HCT116 (cell line): ENCODE data around the gene PDE6B. TPM values are rescaled to one million over a fixed set of nuclear protein-coding genes. Genes with fewer than 3 reads are reported as not detected.

Source experiments
- ATAC-seq: fragments of 200-7000 bp; cut with Tn5 transposase; 2 replicates; pipeline ENCODE4 v1.9.1; 2020; ENCODE audit warnings: mild to moderate bottlenecking, moderate library complexity
- BruUV-seq: library from RNA; stranded (reverse); fragments of 400-500 nt; replicated peaks from 2 replicates; lab custom pipeline; 2021; lab: Mats Ljungman, UMichigan
- CTCF ChIA-PET: fragments of 300-600 bp; sonication (Branson Sonifier 250); formaldehyde crosslinking; loops from one replicate; lab custom pipeline; 2021; ENCODE audit warnings: antibody characterized with exemption; lab: Charles Lee
- POLR2A ChIA-PET: fragments of 300-600, 350-600 bp; sonication (Branson Sonifier 250); formaldehyde crosslinking; loops from one replicate; lab custom pipeline; 2021; ENCODE audit warnings: antibody characterized with exemption; lab: Charles Lee
- RAD21 ChIA-PET, 2 experiments: fragments of 300-600 bp; sonication (Branson Sonifier 250); formaldehyde crosslinking; loops; one replicate each; lab custom pipeline; 2023; ENCODE audit warnings: low total read pairs in 2 of 2; ENCODE audit not compliant: uncharacterized antibody in 2 of 2, unreplicated experiment in 2 of 2, low non-redundant PET in 1 of 2; lab: Charles Lee
- DNase-seq: peaks from one replicate; pipeline ENCODE4 v3.0.0-alpha.2; 2010; ENCODE audit warnings: low read depth, low spot score
- H2AFZ ChIP-seq: fragments of 200-600 bp; shearing (Covaris generic), sonication (generic); 2 replicates; pipeline ENCODE4 v1.6.1; 2017; ENCODE audit warnings: low read depth, mixed run types, mixed read lengths, antibody characterized with exemption, low read length; ENCODE audit not compliant: poor library complexity, severe bottlenecking
- H3K27ac ChIP-seq: 2 replicates; pipeline ENCODE4 v1.5.1; 2012; ENCODE audit warnings: low read depth, low read length
- H3K27me3 ChIP-seq: fragments of 200-600 bp; sonication (generic); 2 replicates; pipeline ENCODE4 v1.6.1; 2016; ENCODE audit warnings: mixed run types, low read length, mixed read lengths; ENCODE audit not compliant: insufficient read depth
- H3K36me3 ChIP-seq, 2 experiments: fragments of 200-500 bp in 1 of 2; fragments of 200-600 bp in 1 of 2; sonication (Bioruptor generic) in 1 of 2; sonication (generic) in 1 of 2; 2 replicates each; pipeline versions ENCODE4 v1.5.1 to v1.6.1; 2014 to 2016; ENCODE audit warnings: low read length in 2 of 2, inconsistent platforms in 1 of 2, mixed read lengths in 1 of 2, mixed run types in 1 of 2; ENCODE audit not compliant: insufficient read depth in 2 of 2, control insufficient read depth in 1 of 2
- H3K4me1 ChIP-seq, 2 experiments: fragments of 200-600 bp in 1 of 2; sonication (generic) in 1 of 2; 2 replicates each; pipeline versions ENCODE4 v1.5.1 to v1.6.1; 2012 to 2017; ENCODE audit warnings: low read length in 2 of 2, inconsistent platforms in 1 of 2, mild to moderate bottlenecking in 1 of 2, mixed read lengths in 1 of 2, mixed run types in 1 of 2, moderate library complexity in 1 of 2; ENCODE audit not compliant: insufficient read depth in 2 of 2, control insufficient read depth in 1 of 2
- H3K4me2 ChIP-seq: fragments of 200-600 bp; sonication (generic); 2 replicates; pipeline ENCODE4 v1.6.1; 2017; ENCODE audit warnings: mixed run types, low read length, mixed read lengths
- H3K4me3 ChIP-seq, 2 experiments: fragments of 200-600 bp in 1 of 2; sonication (generic) in 1 of 2; replicated peaks in 1 of 2; 2 replicates each; pipeline ENCODE4 v1.5.1; 2011 to 2016; ENCODE audit warnings: low read length in 2 of 2, control low read depth in 1 of 2, low read depth in 1 of 2, mild to moderate bottlenecking in 1 of 2, mixed read lengths in 1 of 2, mixed run types in 1 of 2
- H3K79me2 ChIP-seq: fragments of 200-600 bp; sonication (generic); 2 replicates; pipeline ENCODE4 v1.6.1; 2017; ENCODE audit warnings: mild to moderate bottlenecking, mixed run types, low read length, moderate library complexity, mixed read lengths; ENCODE audit not compliant: insufficient read depth
- H3K9ac ChIP-seq: fragments of 200-600 bp; sonication (generic); 2 replicates; pipeline ENCODE4 v1.6.1; 2016; ENCODE audit warnings: low read length, mixed read lengths
- H3K9me2 ChIP-seq: fragments of 200-600 bp; sonication (generic), shearing (Covaris generic); 2 replicates; pipeline ENCODE4 v1.6.1; 2017; ENCODE audit warnings: mixed run types, mild to moderate bottlenecking, moderate library complexity; ENCODE audit not compliant: insufficient read depth
- H3K9me3 ChIP-seq, 2 experiments: fragments of 200-500 bp in 1 of 2; fragments of 200-600 bp in 1 of 2; sonication (Bioruptor generic) in 1 of 2; sonication (generic) in 1 of 2; 2 replicates each; pipeline ENCODE4 v1.6.1; 2014 to 2017; ENCODE audit warnings: low read length in 2 of 2, mixed read lengths in 2 of 2, inconsistent platforms in 1 of 2, low read depth in 1 of 2, mild to moderate bottlenecking in 1 of 2, mixed run types in 1 of 2, moderate library complexity in 1 of 2; ENCODE audit not compliant: control insufficient read depth in 1 of 2, insufficient read depth in 1 of 2
- H4K20me1 ChIP-seq: fragments of 200-600 bp; sonication (generic), shearing (Covaris generic); 2 replicates; pipeline ENCODE4 v1.6.1; 2017; ENCODE audit warnings: mixed run types, mild to moderate bottlenecking, moderate library complexity; ENCODE audit not compliant: insufficient read depth
- CBX3 ChIP-seq: IDR thresholded peaks from 2 replicates; pipeline ENCODE4 v1.6.1; 2012; ENCODE audit warnings: low read depth
- CTCF ChIP-seq, 3 experiments: fragments of 200-600 bp in 1 of 3; sonication (generic) in 1 of 3; IDR thresholded peaks in 2 of 3; conservative IDR thresholded peaks in 1 of 3; 2 replicates each; pipeline ENCODE4 v1.5.1; 2012 to 2017; ENCODE audit warnings: low read depth in 2 of 3, low read length in 2 of 3, antibody characterized with exemption in 1 of 3, borderline replicate concordance in 1 of 3, control low read depth in 1 of 3, mild to moderate bottlenecking in 1 of 3, mixed read lengths in 1 of 3, mixed run types in 1 of 3, moderate library complexity in 1 of 3; ENCODE audit not compliant: insufficient read depth in 1 of 3
- EZH2 ChIP-seq: fragments of 200-600 bp; sonication (generic); IDR thresholded peaks from 2 replicates; pipeline ENCODE4 v1.6.1; 2017; ENCODE audit warnings: antibody characterized with exemption, mixed run types
- EZH2phosphoT487 ChIP-seq: fragments of 200-600 bp; IDR thresholded peaks from 2 replicates; pipeline ENCODE4 v1.6.1; 2018; ENCODE audit warnings: antibody characterized with exemption, borderline replicate concordance
- JUND ChIP-seq: IDR thresholded peaks from 2 replicates; pipeline ENCODE4 v1.6.1; 2012
- MAX ChIP-seq: IDR thresholded peaks from 2 replicates; pipeline ENCODE4 v1.6.1; 2012
- POLR2A ChIP-seq: IDR thresholded peaks from 2 replicates; pipeline ENCODE4 v1.7.0; 2011; ENCODE audit warnings: borderline replicate concordance; ENCODE audit not compliant: insufficient read depth, insufficient read length; ENCODE audit errors: extremely low read depth
- POLR2AphosphoS5 ChIP-seq: IDR thresholded peaks from 2 replicates; pipeline ENCODE4 v1.6.1; 2011; ENCODE audit warnings: mild to moderate bottlenecking, low read depth, low read length, moderate library complexity
- RAD21 ChIP-seq: IDR thresholded peaks from 2 replicates; pipeline ENCODE4 v1.6.1; 2012; ENCODE audit warnings: low read depth, mild to moderate bottlenecking
- SIN3A ChIP-seq: IDR thresholded peaks from 2 replicates; pipeline ENCODE4 v1.6.1; 2012; ENCODE audit warnings: low read depth
- SP1 ChIP-seq: IDR thresholded peaks from 2 replicates; pipeline ENCODE4 v1.6.1; 2012; ENCODE audit warnings: low read depth
- SRF ChIP-seq: IDR thresholded peaks from 2 replicates; pipeline ENCODE4 v1.6.1; 2012; ENCODE audit warnings: low read depth
- YY1 ChIP-seq: IDR thresholded peaks from 2 replicates; pipeline ENCODE4 v1.6.1; 2011; ENCODE audit warnings: low read length, low read depth, moderate library complexity, mild to moderate bottlenecking; ENCODE audit not compliant: insufficient replicate concordance; ENCODE audit errors: extremely low read depth
- ZBTB33 ChIP-seq: IDR thresholded peaks from 2 replicates; pipeline ENCODE4 v1.6.1; 2011; ENCODE audit warnings: mild to moderate bottlenecking, low read length, moderate library complexity; ENCODE audit not compliant: insufficient replicate concordance; ENCODE audit errors: extremely low read depth
- ZNF274 ChIP-seq: fragments of 200-500 bp; sonication (Bioruptor generic); IDR thresholded peaks from 2 replicates; pipeline ENCODE4 v1.6.1; 2014; ENCODE audit warnings: mild to moderate bottlenecking, low read depth, low read length, inconsistent platforms
- intact Hi-C: fragments of 100-400 bp; cut with micrococcal nuclease; formaldehyde crosslinking; loops from 2 replicates; pipeline ENCODE4 v1.10.0; 2022
- total RNA-seq: library from RNA; stranded (reverse); gene quantifications from one replicate; pipeline ENCODE4 v1.2.1, GENCODE V29; 2021; ENCODE audit not compliant: unreplicated experiment
- TF ChIP-seq, protein P1 (sequence below): IDR thresholded peaks from 2 replicates; pipeline ENCODE4 v1.6.1; 2012; ENCODE audit warnings: low read depth

The PDE6B gene
- total RNA-seq, 1 experiment from 2014 or later = not detected

GRCh38 chr4:612749-613125 is 12.6 kb upstream of the PDE6B start:
- Histone ChIP-seq H3K27me3 (no peaks in the 10 kb centered on the region), H3K4me2 (no peak overlapping the region), H3K9ac (no peak overlapping the region), H3K36me3 (no peaks in the 10 kb centered on the region), H3K4me1 (peaks cover 9 to 14% of the 10 kb centered on the region in 2 experiments; a peak in 3 of 4 replicates), H3K4me3 (no peak overlapping the region), H4K20me1 (no peaks in the 10 kb centered on the region), H3K27ac (no peak overlapping the region), H2AFZ (no peak overlapping the region), H3K9me3 (no peaks in the 10 kb centered on the region), H3K9me2 (no peaks in the 10 kb centered on the region), H3K79me2 (no peaks in the 10 kb centered on the region)
- DNase-seq (no peak), ATAC-seq (no peak)
- intact Hi-C loops = no loop called here
- ChIA-PET RAD21 (no interaction called here), POLR2A (no interaction called here), CTCF (no interaction called here)
- BruUV-seq = no TSS peak
- TF ChIP-seq, protein P1, sequence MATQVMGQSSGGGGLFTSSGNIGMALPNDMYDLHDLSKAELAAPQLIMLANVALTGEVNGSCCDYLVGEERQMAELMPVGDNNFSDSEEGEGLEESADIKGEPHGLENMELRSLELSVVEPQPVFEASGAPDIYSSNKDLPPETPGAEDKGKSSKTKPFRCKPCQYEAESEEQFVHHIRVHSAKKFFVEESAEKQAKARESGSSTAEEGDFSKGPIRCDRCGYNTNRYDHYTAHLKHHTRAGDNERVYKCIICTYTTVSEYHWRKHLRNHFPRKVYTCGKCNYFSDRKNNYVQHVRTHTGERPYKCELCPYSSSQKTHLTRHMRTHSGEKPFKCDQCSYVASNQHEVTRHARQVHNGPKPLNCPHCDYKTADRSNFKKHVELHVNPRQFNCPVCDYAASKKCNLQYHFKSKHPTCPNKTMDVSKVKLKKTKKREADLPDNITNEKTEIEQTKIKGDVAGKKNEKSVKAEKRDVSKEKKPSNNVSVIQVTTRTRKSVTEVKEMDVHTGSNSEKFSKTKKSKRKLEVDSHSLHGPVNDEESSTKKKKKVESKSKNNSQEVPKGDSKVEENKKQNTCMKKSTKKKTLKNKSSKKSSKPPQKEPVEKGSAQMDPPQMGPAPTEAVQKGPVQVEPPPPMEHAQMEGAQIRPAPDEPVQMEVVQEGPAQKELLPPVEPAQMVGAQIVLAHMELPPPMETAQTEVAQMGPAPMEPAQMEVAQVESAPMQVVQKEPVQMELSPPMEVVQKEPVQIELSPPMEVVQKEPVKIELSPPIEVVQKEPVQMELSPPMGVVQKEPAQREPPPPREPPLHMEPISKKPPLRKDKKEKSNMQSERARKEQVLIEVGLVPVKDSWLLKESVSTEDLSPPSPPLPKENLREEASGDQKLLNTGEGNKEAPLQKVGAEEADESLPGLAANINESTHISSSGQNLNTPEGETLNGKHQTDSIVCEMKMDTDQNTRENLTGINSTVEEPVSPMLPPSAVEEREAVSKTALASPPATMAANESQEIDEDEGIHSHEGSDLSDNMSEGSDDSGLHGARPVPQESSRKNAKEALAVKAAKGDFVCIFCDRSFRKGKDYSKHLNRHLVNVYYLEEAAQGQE = no peak
- TF ChIP-seq CTCF (IDR thresholded peaks at IDR 0.05 in 2 of 3, conservative IDR thresholded peaks at IDR 0.05 in 1 of 3; ENCODE audit: borderline replicate concordance in 1 of 3, insufficient read depth in 1 of 3, low read depth in 2 of 3, low read length in 2 of 3) = no peak
- no peak for TF ChIP-seq RAD21
- TF ChIP-seq ZNF274 = no peak
- no peak for TF ChIP-seq SIN3A
- TF ChIP-seq POLR2AphosphoS5 = no peak
- no peak for TF ChIP-seq EZH2phosphoT487
- no peak for TF ChIP-seq YY1
- TF ChIP-seq CBX3 = no peak
- no peak for TF ChIP-seq SRF
- no peak for TF ChIP-seq JUND
- no peak for TF ChIP-seq ZBTB33
- TF ChIP-seq POLR2A = no peak
- no peak for TF ChIP-seq MAX
- TF ChIP-seq EZH2 = no peak
- TF ChIP-seq SP1 = no peak
